Panc1 (cell line): ENCODE measurements around the gene NDUFB3. TPM values are rescaled to one million over a fixed set of nuclear protein-coding genes. Genes with fewer than 3 reads are reported as not detected.

Source experiments
- ATAC-seq: fragments of 200-7000 bp; cut with Tn5 transposase; 2 replicates; pipeline ENCODE4 v1.9.1; 2020; ENCODE audit warnings: mild to moderate bottlenecking, moderate library complexity
- BruUV-seq: library from RNA; stranded (reverse); fragments of 400-500 nt; replicated peaks from 2 replicates; lab custom pipeline; 2021; lab: Mats Ljungman, UMichigan
- CTCF ChIA-PET: fragments of 300-600 bp; sonication (Branson Sonifier 250); formaldehyde crosslinking; loops from one replicate; lab custom pipeline; 2022; ENCODE audit warnings: antibody characterized with exemption; lab: Charles Lee
- POLR2A ChIA-PET: fragments of 300-600 bp; sonication (Branson Sonifier 250); formaldehyde crosslinking; loops from one replicate; lab custom pipeline; 2022; ENCODE audit warnings: antibody characterized with exemption; lab: Charles Lee
- DNase-seq: peaks from one replicate; pipeline ENCODE4 v3.0.0-alpha.2; 2010; ENCODE audit warnings: low read depth, low spot score
- H3K27ac ChIP-seq: 2 replicates; pipeline ENCODE4 v1.5.1; 2011; ENCODE audit warnings: mild to moderate bottlenecking, low read length, inconsistent platforms
- H3K27me3 ChIP-seq: fragments of 200-500 bp; sonication (Bioruptor generic); 2 replicates; pipeline ENCODE4 v1.6.0; 2014; ENCODE audit warnings: low read length, inconsistent platforms; ENCODE audit not compliant: control insufficient read depth, insufficient read depth
- H3K36me3 ChIP-seq: fragments of 200-500 bp; sonication (Bioruptor generic); 2 replicates; pipeline ENCODE4 v1.5.1; 2014; ENCODE audit warnings: inconsistent platforms, mild to moderate bottlenecking, low read length, moderate library complexity; ENCODE audit not compliant: control insufficient read depth, insufficient read depth
- H3K4me1 ChIP-seq: 2 replicates; pipeline ENCODE4 v1.5.1; 2011; ENCODE audit warnings: inconsistent platforms, mild to moderate bottlenecking, low read length, moderate library complexity; ENCODE audit not compliant: control insufficient read depth, insufficient read depth
- H3K4me3 ChIP-seq, 2 experiments: 2 replicates each; pipeline ENCODE4 v1.5.1; 2011 to 2012; ENCODE audit warnings: low read depth in 2 of 2, low read length in 2 of 2, mild to moderate bottlenecking in 2 of 2, inconsistent platforms in 1 of 2, moderate library complexity in 1 of 2
- H3K9me3 ChIP-seq: fragments of 200-500 bp; sonication (Bioruptor generic); 2 replicates; pipeline ENCODE4 v1.5.1; 2014; ENCODE audit warnings: low read depth, mild to moderate bottlenecking, inconsistent platforms, low read length, moderate library complexity; ENCODE audit not compliant: control insufficient read depth, insufficient read depth
- CTCF ChIP-seq: fragments of 450-650 bp; IDR thresholded peaks from 2 replicates; pipeline ENCODE4 v1.5.1; 2017; ENCODE audit warnings: mild to moderate bottlenecking
- POLR2AphosphoS5 ChIP-seq: IDR thresholded peaks from 2 replicates; pipeline ENCODE4 v1.6.1; 2012; ENCODE audit warnings: mild to moderate bottlenecking, low read depth, low read length, moderate library complexity
- REST ChIP-seq, 2 experiments: IDR thresholded peaks; 2 replicates each; pipeline ENCODE4 v1.6.1; 2011 to 2012; ENCODE audit warnings: low read depth in 2 of 2, control low read depth in 1 of 2, low read length in 1 of 2, mild to moderate bottlenecking in 1 of 2, moderate library complexity in 1 of 2; ENCODE audit not compliant: insufficient read depth in 1 of 2
- SIN3A ChIP-seq: IDR thresholded peaks from 2 replicates; pipeline ENCODE4 v1.6.1; 2012; ENCODE audit warnings: low read depth, mild to moderate bottlenecking, low read length, moderate library complexity, borderline replicate concordance; ENCODE audit not compliant: insufficient read depth
- TCF7L2 ChIP-seq: IDR thresholded peaks from 2 replicates; pipeline ENCODE4 v1.6.1; 2011; ENCODE audit warnings: mild to moderate bottlenecking, low read depth, low read length, inconsistent platforms
- in situ Hi-C: cut with HindIII; loops from 2 replicates; pipeline ENCODE4 v1.10.0; 2016; ENCODE audit warnings: low sequenced_read_pairs, low pct_unique_long_range_greater_than_20kb
- intact Hi-C: fragments of 100-400 bp; cut with micrococcal nuclease; formaldehyde crosslinking; loops from one replicate; pipeline ENCODE4 v1.10.0; 2022; ENCODE audit not compliant: unreplicated experiment
- total RNA-seq: library from RNA; stranded (reverse); gene quantifications from one replicate; pipeline ENCODE4 v1.2.1, GENCODE V29; 2021; ENCODE audit not compliant: unreplicated experiment

The NDUFB3 gene
- total RNA-seq, 1 experiment from 2014 or later, result 88.6 TPM

- POLR2A ChIA-PET, result no interaction called here
- no peak overlapping the region for H3K27ac ChIP-seq
- no peaks in the 10 kb centered on the region for H3K36me3 ChIP-seq
- DNase-seq (no peak), ATAC-seq (no peak)
- H3K9me3 ChIP-seq, result no peaks in the 10 kb centered on the region
- TF ChIP-seq CTCF, result no peak
- no peak for TF ChIP-seq TCF7L2
- no peak for TF ChIP-seq REST (IDR thresholded peaks at IDR 0.05; ENCODE audit: insufficient read depth in 1 of 2, low read depth in 2 of 2, low read length in 1 of 2)
- no peak for TF ChIP-seq POLR2AphosphoS5
- no peak for TF ChIP-seq SIN3A
- CTCF ChIA-PET, result interaction anchor here (0.5 kb wide), 1 partner anchor 197 kb away, joined by 7 read pairs; no protein-coding TSS in a partner anchor
- no peak overlapping the region for H3K4me3 ChIP-seq
- no TSS peak for BruUV-seq
- H3K27me3 ChIP-seq, result no peaks in the 10 kb centered on the region
- peaks cover 5% of the 10 kb centered on the region for H3K4me1 ChIP-seq
- intact Hi-C loops (no loop called here), in situ Hi-C loops (no loop called here)
These were observed 38.8 kb downstream of the NDUFB3 start for GRCh38 chr2:201110615-201111014.

GRCh38 chr2:201111096-201111495 is 39.3 kb downstream of the NDUFB3 start:
- ATAC-seq (no peak), DNase-seq (no peak)
- H3K27ac ChIP-seq, result no peak overlapping the region
- TF ChIP-seq REST (IDR thresholded peaks at IDR 0.05; ENCODE audit: insufficient read depth in 1 of 2, low read depth in 2 of 2, low read length in 1 of 2) (no peak), SIN3A (no peak), POLR2AphosphoS5 (no peak), CTCF (no peak), TCF7L2 (no peak)
- H3K9me3 ChIP-seq, result no peaks in the 10 kb centered on the region
- CTCF ChIA-PET, result no interaction called here
- intact Hi-C loops, result no loop called here
- POLR2A ChIA-PET, result interaction anchor here (0.7 kb wide), 1 partner anchor 222 kb away, joined by 4 read pairs; no protein-coding TSS in a partner anchor
- in situ Hi-C loops, result no loop called here
- no peaks in the 10 kb centered on the region for H3K27me3 ChIP-seq
- no peaks in the 10 kb centered on the region for H3K36me3 ChIP-seq
- H3K4me1 ChIP-seq, result peaks cover 5% of the 10 kb centered on the region
- no TSS peak for BruUV-seq
- H3K4me3 ChIP-seq, result no peak overlapping the region
